DOHH2 (cell line): ENCODE measurements around the gene NAA10.

Experiments used
- H3F3A ChIP-seq: fragments of 200-600 bp; sonication (generic), shearing (Covaris generic); 2 replicates; pipeline ENCODE4 v1.6.0; 2016; ENCODE audit warnings: antibody characterized with exemption, mild to moderate bottlenecking; ENCODE audit not compliant: control insufficient read depth, insufficient read depth
- H3K27ac ChIP-seq: fragments of 200-600 bp; sonication (generic); 2 replicates; pipeline ENCODE4 v1.5.1; 2014; ENCODE audit warnings: low read depth, mild to moderate bottlenecking, low read length, moderate library complexity
- H3K27me3 ChIP-seq: fragments of 200-600 bp; sonication (generic); 2 replicates; pipeline ENCODE4 v1.6.1; 2014; ENCODE audit warnings: mild to moderate bottlenecking, low read length, mixed read lengths; ENCODE audit not compliant: control insufficient read depth
- H3K36me3 ChIP-seq: fragments of 200-600 bp; sonication (generic); 2 replicates; pipeline ENCODE4 v1.6.1; 2014; ENCODE audit warnings: mild to moderate bottlenecking, low read length, moderate library complexity, mixed read lengths; ENCODE audit not compliant: control insufficient read depth
- H3K4me1 ChIP-seq: fragments of 200-600 bp; sonication (generic); 2 replicates; pipeline ENCODE4 v1.6.1; 2014; ENCODE audit warnings: mild to moderate bottlenecking, low read length, mixed read lengths; ENCODE audit not compliant: control insufficient read depth
- H3K4me2 ChIP-seq: fragments of 200-600 bp; sonication (generic); 2 replicates; pipeline ENCODE4 v1.6.0; 2014; ENCODE audit warnings: mild to moderate bottlenecking, low read length, moderate library complexity
- H3K4me3 ChIP-seq: fragments of 200-600 bp; sonication (generic); 2 replicates; pipeline ENCODE4 v1.5.1; 2014; ENCODE audit warnings: mild to moderate bottlenecking, low read length, mixed read lengths
- H3K79me2 ChIP-seq: fragments of 200-600 bp; sonication (generic); 2 replicates; pipeline ENCODE4 v1.6.1; 2014; ENCODE audit warnings: mild to moderate bottlenecking, low read length, mixed read lengths; ENCODE audit not compliant: control insufficient read depth
- H3K9me2 ChIP-seq: fragments of 200-600 bp; sonication (generic); replicated peaks from 2 replicates; pipeline ENCODE4 v1.6.1; 2014; ENCODE audit warnings: mild to moderate bottlenecking, low read length, mixed read lengths; ENCODE audit not compliant: control insufficient read depth
- H3K9me3 ChIP-seq: fragments of 200-600 bp; sonication (generic); 2 replicates; pipeline ENCODE4 v1.6.1; 2014; ENCODE audit warnings: antibody characterized with exemption, low read length, mixed read lengths; ENCODE audit not compliant: control insufficient read depth, insufficient read depth
- H4K20me1 ChIP-seq: fragments of 200-600 bp; sonication (generic); 2 replicates; pipeline ENCODE4 v1.6.0; 2014; ENCODE audit warnings: low read depth, mild to moderate bottlenecking, antibody characterized with exemption, low read length, moderate library complexity; ENCODE audit not compliant: control insufficient read depth, insufficient read depth
- CTCF ChIP-seq: fragments of 200-600 bp; sonication (generic); IDR thresholded peaks from one replicate; pipeline ENCODE4 v1.5.1; 2014; ENCODE audit warnings: antibody characterized with exemption, mild to moderate bottlenecking, low read depth, low read length; ENCODE audit not compliant: poor library complexity, severe bottlenecking
- EZH2phosphoT487 ChIP-seq: fragments of 200-600 bp; sonication (generic); IDR thresholded peaks from 2 replicates; pipeline ENCODE4 v1.6.1; 2017; ENCODE audit warnings: borderline replicate concordance, mild to moderate bottlenecking, antibody characterized with exemption, low read length, moderate library complexity, mixed read lengths

Gene NAA10

DNA sequence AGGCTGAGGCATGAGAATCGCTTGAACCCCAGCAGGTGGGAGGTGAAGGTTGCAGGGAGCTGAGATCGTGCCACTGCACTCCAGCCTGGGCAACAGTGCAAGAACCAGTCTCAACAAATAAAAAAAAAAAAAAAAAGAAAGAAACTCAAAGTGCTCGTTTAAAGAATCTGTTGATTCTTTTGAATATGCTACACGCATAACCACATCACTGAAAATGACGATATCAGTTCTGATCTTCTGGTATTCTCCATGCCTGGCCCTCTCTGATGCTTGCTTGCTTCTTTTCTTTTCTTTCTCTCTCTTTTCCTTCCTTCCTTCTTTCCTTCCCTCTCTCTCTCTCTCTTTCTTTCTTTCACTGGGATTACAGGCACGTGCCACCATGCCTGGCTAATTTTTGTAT lies 23.0 kb downstream of the NAA10 start:
- no peak for TF ChIP-seq CTCF
- no peaks in the 10 kb centered on the region for H3K79me2 ChIP-seq
- H3K9me3 ChIP-seq = no peaks in the 10 kb centered on the region
- no peaks in the 10 kb centered on the region for H3K9me2 ChIP-seq
- H3K4me1 ChIP-seq = no peaks in the 10 kb centered on the region
- H4K20me1 ChIP-seq = no peaks in the 10 kb centered on the region
- H3K4me2 ChIP-seq = no peak overlapping the region
- peaks cover 10% of the 10 kb centered on the region for H3K36me3 ChIP-seq
- H3K27me3 ChIP-seq = no peaks in the 10 kb centered on the region
- no peak overlapping the region for H3K27ac ChIP-seq
- H3F3A ChIP-seq = no peaks in the 10 kb centered on the region; the same call in 1 of the 2 replicates
- no peak overlapping the region for H3K4me3 ChIP-seq

- no peaks in the 10 kb centered on the region for H3K27me3 ChIP-seq
- H3F3A ChIP-seq = no peaks in the 10 kb centered on the region; the same call in 1 of the 2 replicates
- H3K4me1 ChIP-seq = no peaks in the 10 kb centered on the region
- peaks cover 5% of the 10 kb centered on the region for H3K36me3 ChIP-seq
- no peak overlapping the region for H3K27ac ChIP-seq
- H3K4me2 ChIP-seq = no peak overlapping the region
- no peaks in the 10 kb centered on the region for H4K20me1 ChIP-seq
- TF ChIP-seq CTCF (no peak), EZH2phosphoT487 (no peak)
- no peak overlapping the region for H3K4me3 ChIP-seq
- H3K79me2 ChIP-seq = no peaks in the 10 kb centered on the region
- no peaks in the 10 kb centered on the region for H3K9me3 ChIP-seq
- H3K9me2 ChIP-seq = no peaks in the 10 kb centered on the region
These were observed 24.4 kb downstream of the NAA10 start for GRCh38 chrX:153910446-153910845.

DNA sequence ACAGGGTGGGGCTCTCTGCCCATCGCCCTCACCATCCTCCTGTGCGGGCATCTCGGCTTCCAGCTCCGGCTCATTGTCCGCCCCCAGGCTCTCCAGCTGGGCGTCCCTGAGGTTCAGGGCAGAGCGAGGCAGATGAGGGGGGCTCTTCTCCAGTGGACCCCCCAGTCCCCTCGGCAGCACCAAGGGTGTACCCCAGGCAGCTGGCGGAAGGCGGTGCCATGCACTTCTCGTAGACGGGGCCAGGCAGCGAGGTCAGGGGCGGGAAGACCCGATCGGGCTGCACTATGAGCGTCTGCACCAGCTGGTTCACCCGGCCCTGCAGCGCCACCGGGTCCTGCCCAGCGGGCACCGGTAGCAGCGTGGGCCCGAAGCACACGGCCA lies 24.9 kb downstream of the NAA10 start:
- no peaks in the 10 kb centered on the region for H3K4me1 ChIP-seq
- no peaks in the 10 kb centered on the region for H4K20me1 ChIP-seq
- H3K36me3 ChIP-seq = peaks cover 5% of the 10 kb centered on the region
- no peaks in the 10 kb centered on the region for H3K27me3 ChIP-seq
- H3K9me3 ChIP-seq = no peaks in the 10 kb centered on the region
- no peak overlapping the region for H3K4me2 ChIP-seq
- no peaks in the 10 kb centered on the region for H3K9me2 ChIP-seq
- no peaks in the 10 kb centered on the region; the same call in 1 of the 2 replicates for H3F3A ChIP-seq
- no peak overlapping the region for H3K4me3 ChIP-seq
- TF ChIP-seq EZH2phosphoT487 = no peak
- no peak for TF ChIP-seq CTCF
- H3K79me2 ChIP-seq = no peaks in the 10 kb centered on the region
- no peak overlapping the region for H3K27ac ChIP-seq
